ENCODE results near the gene BARX1.

BARX1 gene

GRCh38 chr9:93978551-93978950 lies 23.4 kb upstream of the BARX1 start:
- Histone ChIP-seq H3K9me3 (ENCODE audit: low read length) (no peaks in the 10 kb centered on the region), H2AFZ (ENCODE audit: low read length) (no peak overlapping the region), H3F3A (ENCODE audit: insufficient read depth, low read length) (no peaks in the 10 kb centered on the region), H3K27ac (ENCODE audit: low read depth, low read length, poor library complexity, severe bottlenecking) (no peak overlapping the region), H3K36me3 (ENCODE audit: insufficient read depth, low read length) (no peaks in the 10 kb centered on the region), H3K79me2 (ENCODE audit: insufficient read depth, low read length) (no peaks in the 10 kb centered on the region), H3K9ac (ENCODE audit: low read length) (no peak overlapping the region), H3K4me2 (ENCODE audit: low read length) (no peak overlapping the region), H3K9me2 (ENCODE audit: low read depth, low read length) (no peaks in the 10 kb centered on the region), H3K4me1 (ENCODE audit: insufficient read depth, low read length, severe bottlenecking) (no peaks in the 10 kb centered on the region), H4K20me1 (ENCODE audit: insufficient read depth, low read length) (no peaks in the 10 kb centered on the region), H3K4me3 (ENCODE audit: low read depth, low read length, poor library complexity, severe bottlenecking) (no peak overlapping the region), H3K27me3 (ENCODE audit: insufficient read depth, low read length) (no peaks in the 10 kb centered on the region)
- TF ChIP-seq EZH2 (IDR thresholded peaks at IDR 0.05; ENCODE audit: borderline replicate concordance, low read length) (no peak), CTCF (IDR thresholded peaks at IDR 0.05; ENCODE audit: low read length) (no peak)

DNA sequence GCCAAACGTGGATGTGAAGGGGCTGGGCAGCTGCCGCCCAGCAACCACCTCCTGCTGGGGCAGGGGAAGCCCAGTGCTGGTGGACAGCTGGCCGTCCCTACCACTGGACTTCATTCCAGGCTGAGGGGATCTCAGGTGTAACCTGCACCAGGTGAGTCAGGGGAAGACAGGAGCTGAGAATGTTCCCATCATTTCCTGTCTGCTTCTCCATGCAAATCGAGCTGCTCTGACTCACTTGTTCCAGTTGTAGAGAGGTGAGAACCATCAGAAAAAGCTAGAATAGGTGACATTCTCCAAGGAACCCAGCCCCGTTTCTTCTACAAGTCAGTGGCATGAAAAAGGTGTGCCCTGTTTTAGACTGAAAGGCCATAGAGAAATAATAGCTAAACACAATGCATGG lies 21.8 kb upstream of the BARX1 start:
- TF ChIP-seq CTCF (IDR thresholded peaks at IDR 0.05; ENCODE audit: low read length) (no peak), EZH2 (IDR thresholded peaks at IDR 0.05; ENCODE audit: borderline replicate concordance, low read length) (no peak)

GRCh38 chr9:93976081-93976480 lies 20.9 kb upstream of the BARX1 start:
- Histone ChIP-seq H3K27ac (ENCODE audit: low read depth, low read length, poor library complexity, severe bottlenecking) (no peak overlapping the region), H3K9ac (ENCODE audit: low read length) (no peak overlapping the region), H3K79me2 (ENCODE audit: insufficient read depth, low read length) (no peaks in the 10 kb centered on the region), H3K4me1 (ENCODE audit: insufficient read depth, low read length, severe bottlenecking) (no peaks in the 10 kb centered on the region), H2AFZ (ENCODE audit: low read length) (no peak overlapping the region), H3K9me3 (ENCODE audit: low read length) (no peaks in the 10 kb centered on the region), H3F3A (ENCODE audit: insufficient read depth, low read length) (no peaks in the 10 kb centered on the region), H3K4me2 (ENCODE audit: low read length) (no peak overlapping the region), H4K20me1 (ENCODE audit: insufficient read depth, low read length) (no peaks in the 10 kb centered on the region), H3K36me3 (ENCODE audit: insufficient read depth, low read length) (no peaks in the 10 kb centered on the region), H3K4me3 (ENCODE audit: low read depth, low read length, poor library complexity, severe bottlenecking) (no peak overlapping the region), H3K9me2 (ENCODE audit: low read depth, low read length) (no peaks in the 10 kb centered on the region), H3K27me3 (ENCODE audit: insufficient read depth, low read length) (no peaks in the 10 kb centered on the region)
- no peak for TF ChIP-seq EZH2 (IDR thresholded peaks at IDR 0.05; ENCODE audit: borderline replicate concordance, low read length)
- no peak for TF ChIP-seq CTCF (IDR thresholded peaks at IDR 0.05; ENCODE audit: low read length)

More for the DNA sequence above, 21.8 kb upstream of the BARX1 start:
- H3K9me3 ChIP-seq (ENCODE audit: low read length): no peaks in the 10 kb centered on the region
- no peaks in the 10 kb centered on the region for H3F3A ChIP-seq (ENCODE audit: insufficient read depth, low read length)
- H3K4me2 ChIP-seq (ENCODE audit: low read length): no peak overlapping the region
- H3K36me3 ChIP-seq (ENCODE audit: insufficient read depth, low read length): no peaks in the 10 kb centered on the region
- H3K4me1 ChIP-seq (ENCODE audit: insufficient read depth, low read length, severe bottlenecking): no peaks in the 10 kb centered on the region
- H3K9me2 ChIP-seq (ENCODE audit: low read depth, low read length): no peaks in the 10 kb centered on the region
- H2AFZ ChIP-seq (ENCODE audit: low read length): no peak overlapping the region
- H3K9ac ChIP-seq (ENCODE audit: low read length): no peak overlapping the region
- no peak overlapping the region for H3K27ac ChIP-seq (ENCODE audit: low read depth, low read length, poor library complexity, severe bottlenecking)
- no peak overlapping the region for H3K4me3 ChIP-seq (ENCODE audit: low read depth, low read length, poor library complexity, severe bottlenecking)
- H3K79me2 ChIP-seq (ENCODE audit: insufficient read depth, low read length): no peaks in the 10 kb centered on the region
- H4K20me1 ChIP-seq (ENCODE audit: insufficient read depth, low read length): no peaks in the 10 kb centered on the region
- no peaks in the 10 kb centered on the region for H3K27me3 ChIP-seq (ENCODE audit: insufficient read depth, low read length)
